ENCODE measurements around the gene FOXO1.

Gene FOXO1

DNA sequence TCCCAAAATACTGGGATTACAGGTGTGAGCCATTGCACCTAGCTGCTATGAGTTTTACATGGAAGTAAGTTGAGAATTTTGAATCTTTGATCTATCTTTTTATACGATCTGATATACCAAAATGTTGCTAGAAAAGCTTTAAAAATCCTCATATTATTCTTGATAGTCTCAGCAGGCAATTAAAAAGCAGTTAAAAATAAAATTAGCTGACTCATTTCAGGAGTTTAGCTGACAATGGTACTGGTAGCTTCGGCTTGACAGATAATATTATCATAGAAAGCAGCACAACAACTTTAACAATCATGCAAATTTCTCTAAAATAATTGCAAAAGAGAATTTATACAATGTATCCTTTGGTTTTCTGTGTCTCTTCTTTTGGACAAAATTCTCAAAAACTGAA is 9.6 kb upstream of the FOXO1 start:
- no peaks in the 10 kb centered on the region for H3K27me3 ChIP-seq (ENCODE audit: insufficient read depth, low read length, poor library complexity, severe bottlenecking)
- no peaks in the 10 kb centered on the region for H3K79me2 ChIP-seq (ENCODE audit: insufficient read depth, low read length)
- H3K9me2 ChIP-seq (replicated peaks; ENCODE audit: low read depth, low read length): no peaks in the 10 kb centered on the region
- H3K4me2 ChIP-seq (ENCODE audit: low read depth, low read length, poor library complexity, severe bottlenecking): no peak overlapping the region
- no peaks in the 10 kb centered on the region for H3K36me3 ChIP-seq (ENCODE audit: insufficient read depth, low read length)
- H3K4me3 ChIP-seq (ENCODE audit: low read length, poor library complexity, severe bottlenecking): no peak overlapping the region
- TF ChIP-seq, protein P1, sequence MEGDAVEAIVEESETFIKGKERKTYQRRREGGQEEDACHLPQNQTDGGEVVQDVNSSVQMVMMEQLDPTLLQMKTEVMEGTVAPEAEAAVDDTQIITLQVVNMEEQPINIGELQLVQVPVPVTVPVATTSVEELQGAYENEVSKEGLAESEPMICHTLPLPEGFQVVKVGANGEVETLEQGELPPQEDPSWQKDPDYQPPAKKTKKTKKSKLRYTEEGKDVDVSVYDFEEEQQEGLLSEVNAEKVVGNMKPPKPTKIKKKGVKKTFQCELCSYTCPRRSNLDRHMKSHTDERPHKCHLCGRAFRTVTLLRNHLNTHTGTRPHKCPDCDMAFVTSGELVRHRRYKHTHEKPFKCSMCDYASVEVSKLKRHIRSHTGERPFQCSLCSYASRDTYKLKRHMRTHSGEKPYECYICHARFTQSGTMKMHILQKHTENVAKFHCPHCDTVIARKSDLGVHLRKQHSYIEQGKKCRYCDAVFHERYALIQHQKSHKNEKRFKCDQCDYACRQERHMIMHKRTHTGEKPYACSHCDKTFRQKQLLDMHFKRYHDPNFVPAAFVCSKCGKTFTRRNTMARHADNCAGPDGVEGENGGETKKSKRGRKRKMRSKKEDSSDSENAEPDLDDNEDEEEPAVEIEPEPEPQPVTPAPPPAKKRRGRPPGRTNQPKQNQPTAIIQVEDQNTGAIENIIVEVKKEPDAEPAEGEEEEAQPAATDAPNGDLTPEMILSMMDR (conservative IDR thresholded peaks at IDR 0.05; ENCODE audit: low read length): no peak
- TF ChIP-seq EZH2phosphoT487 (IDR thresholded peaks at IDR 0.05; ENCODE audit: borderline replicate concordance): no peak
- H4K20me1 ChIP-seq (ENCODE audit: insufficient read depth, low read length, poor library complexity, severe bottlenecking): no peaks in the 10 kb centered on the region
- peaks cover 4% of the 10 kb centered on the region for H3K4me1 ChIP-seq (ENCODE audit: insufficient read depth, low read length, poor library complexity, severe bottlenecking)
- H3K9ac ChIP-seq (ENCODE audit: low read depth, low read length, poor library complexity, severe bottlenecking): no peak overlapping the region
- no peak overlapping the region for H2AFZ ChIP-seq (ENCODE audit: low read length)
- H3K9me3 ChIP-seq (ENCODE audit: insufficient read depth, low read depth, low read length): no peaks in the 10 kb centered on the region
- H3F3A ChIP-seq (ENCODE audit: low read depth): no peaks in the 10 kb centered on the region

DNA sequence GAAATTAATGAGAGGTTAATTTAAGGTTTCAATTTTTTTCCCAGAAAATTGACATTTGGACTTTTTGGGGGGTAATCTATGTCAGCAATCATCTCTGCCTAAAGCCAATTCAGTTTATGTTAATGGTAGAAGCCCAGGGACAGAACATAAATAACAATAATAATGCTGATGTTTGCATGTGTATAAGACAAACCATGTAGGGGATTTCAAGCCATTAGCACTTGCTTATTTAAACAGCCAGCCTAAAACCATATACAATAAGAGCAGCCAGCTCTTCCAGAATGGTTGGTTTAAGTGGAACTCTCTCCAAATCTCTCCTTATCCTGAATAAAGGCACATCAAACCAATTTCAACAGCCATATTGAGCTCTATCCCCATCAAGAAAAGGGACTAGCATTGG is 7.0 kb upstream of the FOXO1 start:
- Histone ChIP-seq H3K4me3 (ENCODE audit: low read length, poor library complexity, severe bottlenecking) (no peak overlapping the region), H3K4me2 (ENCODE audit: low read depth, low read length, poor library complexity, severe bottlenecking) (no peak overlapping the region), H3K9me2 (replicated peaks; ENCODE audit: low read depth, low read length) (no peaks in the 10 kb centered on the region), H3K9me3 (ENCODE audit: insufficient read depth, low read depth, low read length) (no peaks in the 10 kb centered on the region), H4K20me1 (ENCODE audit: insufficient read depth, low read length, poor library complexity, severe bottlenecking) (no peaks in the 10 kb centered on the region), H3K4me1 (ENCODE audit: insufficient read depth, low read length, poor library complexity, severe bottlenecking) (peaks cover 4% of the 10 kb centered on the region), H3K9ac (ENCODE audit: low read depth, low read length, poor library complexity, severe bottlenecking) (no peak overlapping the region), H2AFZ (ENCODE audit: low read length) (no peak overlapping the region), H3K79me2 (ENCODE audit: insufficient read depth, low read length) (no peaks in the 10 kb centered on the region), H3K36me3 (ENCODE audit: insufficient read depth, low read length) (no peaks in the 10 kb centered on the region), H3K27me3 (ENCODE audit: insufficient read depth, low read length, poor library complexity, severe bottlenecking) (no peaks in the 10 kb centered on the region), H3F3A (ENCODE audit: low read depth) (no peaks in the 10 kb centered on the region)
- TF ChIP-seq, protein P1 (conservative IDR thresholded peaks at IDR 0.05; ENCODE audit: low read length): no peak
- no peak for TF ChIP-seq EZH2phosphoT487 (IDR thresholded peaks at IDR 0.05; ENCODE audit: borderline replicate concordance)

DNA sequence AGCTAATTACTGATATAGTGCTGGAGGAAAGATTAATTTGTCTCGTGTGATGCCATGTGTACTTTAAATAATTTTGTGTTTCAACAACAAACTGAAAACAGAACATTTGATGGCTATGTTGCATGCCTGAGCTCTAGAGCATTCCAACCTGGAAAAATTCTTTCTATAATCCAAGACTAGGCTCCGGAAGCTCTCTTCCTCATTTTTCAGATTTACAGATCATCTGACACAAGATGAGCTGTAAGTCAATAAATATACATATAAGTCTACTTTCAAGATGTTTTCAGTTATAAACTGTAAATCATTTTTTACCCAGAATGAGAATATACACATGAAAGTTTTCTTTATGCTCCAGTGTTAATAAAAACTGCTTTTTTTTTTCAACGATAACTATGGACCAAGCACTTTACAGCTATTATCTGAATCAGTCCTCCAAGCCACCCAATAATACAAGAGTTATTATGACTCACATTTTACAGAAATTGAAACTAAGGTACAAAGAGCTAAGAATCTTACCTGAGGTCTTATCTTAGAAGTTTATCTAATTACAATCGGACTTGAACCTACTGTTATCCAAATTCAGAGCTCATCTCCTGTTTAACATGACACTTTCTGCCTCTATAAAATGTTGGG is 6.4 kb upstream of the FOXO1 start:
- Histone ChIP-seq H3K9ac (ENCODE audit: low read depth, low read length, poor library complexity, severe bottlenecking) (no peak overlapping the region), H4K20me1 (ENCODE audit: insufficient read depth, low read length, poor library complexity, severe bottlenecking) (no peaks in the 10 kb centered on the region)

More for the DNA sequence above, 6.4 kb upstream of the FOXO1 start:
- Histone ChIP-seq H3F3A (ENCODE audit: low read depth) (no peaks in the 10 kb centered on the region), H3K79me2 (ENCODE audit: insufficient read depth, low read length) (no peaks in the 10 kb centered on the region), H3K9me3 (ENCODE audit: insufficient read depth, low read depth, low read length) (no peaks in the 10 kb centered on the region), H3K4me3 (ENCODE audit: low read length, poor library complexity, severe bottlenecking) (no peak overlapping the region), H3K36me3 (ENCODE audit: insufficient read depth, low read length) (no peaks in the 10 kb centered on the region), H3K4me2 (ENCODE audit: low read depth, low read length, poor library complexity, severe bottlenecking) (no peak overlapping the region), H2AFZ (ENCODE audit: low read length) (no peak overlapping the region), H3K9me2 (replicated peaks; ENCODE audit: low read depth, low read length) (no peaks in the 10 kb centered on the region), H3K27me3 (ENCODE audit: insufficient read depth, low read length, poor library complexity, severe bottlenecking) (no peaks in the 10 kb centered on the region), H3K4me1 (ENCODE audit: insufficient read depth, low read length, poor library complexity, severe bottlenecking) (peaks cover 7% of the 10 kb centered on the region)
- TF ChIP-seq, protein P1 (conservative IDR thresholded peaks at IDR 0.05; ENCODE audit: low read length): no peak
- no peak for TF ChIP-seq EZH2phosphoT487 (IDR thresholded peaks at IDR 0.05; ENCODE audit: borderline replicate concordance)
